ENCODE results near the gene ZMIZ1. TPM values are rescaled to one million over a fixed set of nuclear protein-coding genes. Genes with fewer than 3 reads are reported as not detected.
"Not testable (repeated sequence)": the region's sequence is repeated elsewhere in the genome, so short reads cannot be mapped to it uniquely, and the experiment has no call there.

Gene ZMIZ1
- polyA plus RNA-seq, 1 donor from 2014 or later: 26.8 TPM

GRCh38 chr10:79277579-79278269 is 209.0 kb downstream of the ZMIZ1 start:
- Histone ChIP-seq H3K36me3 (ENCODE audit: insufficient read depth, low read length) (peaks cover 3% of the 10 kb centered on the region), H3K4me2 (ENCODE audit: low read length) (no peak overlapping the region), H3K9ac (ENCODE audit: low read length) (no peak overlapping the region), H2AFZ (ENCODE audit: low read depth, low read length) (no peak overlapping the region), H3K9me2 (ENCODE audit: insufficient read depth, low read length) (no peaks in the 10 kb centered on the region), H3F3A (ENCODE audit: insufficient read depth, low read length, poor library complexity, severe bottlenecking) (no peaks in the 10 kb centered on the region), H4K20me1 (ENCODE audit: insufficient read depth) (peaks cover 33% of the 10 kb centered on the region), H3K79me2 (replicated peaks; ENCODE audit: insufficient read depth, low read length) (peaks cover 23% of the 10 kb centered on the region), H3K9me3 (ENCODE audit: low read length) (no peaks in the 10 kb centered on the region), H3K27me3 (ENCODE audit: insufficient read depth, low read depth, low read length) (no peaks in the 10 kb centered on the region), H3K27ac (ENCODE audit: low read length) (no peak overlapping the region), H3K4me3 (ENCODE audit: low read length) (no peak overlapping the region)
- TF ChIP-seq CTCF (IDR thresholded peaks at IDR 0.05; ENCODE audit: poor library complexity, severe bottlenecking) (no peak), MXI1 (conservative IDR thresholded peaks at IDR 0.05; ENCODE audit: poor library complexity, severe bottlenecking) (no peak), EP300 (conservative IDR thresholded peaks at IDR 0.05; ENCODE audit: poor library complexity, severe bottlenecking) (no peak), EZH2 (IDR thresholded peaks at IDR 0.05; ENCODE audit: borderline replicate concordance, insufficient read depth, low read length, poor library complexity, severe bottlenecking) (no peak), RAD21 (conservative IDR thresholded peaks at IDR 0.05) (no peak), TAF1 (IDR thresholded peaks at IDR 0.05; ENCODE audit: low read depth) (no peak), REST (IDR thresholded peaks at IDR 0.05; ENCODE audit: borderline replicate concordance) (no peak), POLR2AphosphoS5 (IDR thresholded peaks at IDR 0.05) (no peak), SMC3 (conservative IDR thresholded peaks at IDR 0.05; ENCODE audit: poor library complexity) (no peak)

DNA sequence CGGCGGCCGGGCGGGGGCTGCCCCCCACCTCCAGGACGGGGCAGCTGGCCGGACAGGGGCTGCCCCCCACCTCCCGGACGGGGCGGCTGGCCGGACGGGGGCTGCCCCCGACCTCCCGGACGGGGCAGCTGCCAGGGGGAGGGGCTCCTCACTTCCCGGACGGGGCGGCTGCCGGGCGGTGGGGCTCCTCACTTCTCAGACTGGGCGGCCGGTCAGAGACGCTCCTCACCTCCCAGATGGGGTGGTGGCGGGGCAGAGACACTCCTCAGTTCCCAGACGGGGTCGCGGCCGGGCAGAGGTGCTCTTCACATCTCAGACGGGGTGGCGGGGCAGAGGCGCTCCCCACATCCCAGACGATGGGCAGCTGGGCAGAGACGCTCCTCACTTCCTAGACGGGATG is 210.3 kb downstream of the ZMIZ1 start:
- H3K27ac ChIP-seq (ENCODE audit: low read length); H3K9ac ChIP-seq (ENCODE audit: low read length); H3K9me3 ChIP-seq (ENCODE audit: low read length); H3K4me2 ChIP-seq (ENCODE audit: low read length); H2AFZ ChIP-seq (ENCODE audit: low read depth, low read length); H3K27me3 ChIP-seq (ENCODE audit: insufficient read depth, low read depth, low read length); H3K9me2 ChIP-seq (ENCODE audit: insufficient read depth, low read length); H3K36me3 ChIP-seq (ENCODE audit: insufficient read depth, low read length); H3F3A ChIP-seq (ENCODE audit: insufficient read depth, low read length, poor library complexity, severe bottlenecking); H3K4me3 ChIP-seq (ENCODE audit: low read length): not testable (repeated sequence)
- Histone ChIP-seq H4K20me1 (ENCODE audit: insufficient read depth) (peaks cover 24% of the 10 kb centered on the region), H3K79me2 (replicated peaks; ENCODE audit: insufficient read depth, low read length) (peaks cover 11% of the 10 kb centered on the region)
